Measurements from ENCODE around the gene TMEM222. TPM values are rescaled to one million over a fixed set of nuclear protein-coding genes. Genes with fewer than 3 reads are reported as not detected.

Gene TMEM222
- polyA plus RNA-seq, 1 of the 3 experiments (the other 2 are of a cell fraction) = 51.7 TPM

DNA sequence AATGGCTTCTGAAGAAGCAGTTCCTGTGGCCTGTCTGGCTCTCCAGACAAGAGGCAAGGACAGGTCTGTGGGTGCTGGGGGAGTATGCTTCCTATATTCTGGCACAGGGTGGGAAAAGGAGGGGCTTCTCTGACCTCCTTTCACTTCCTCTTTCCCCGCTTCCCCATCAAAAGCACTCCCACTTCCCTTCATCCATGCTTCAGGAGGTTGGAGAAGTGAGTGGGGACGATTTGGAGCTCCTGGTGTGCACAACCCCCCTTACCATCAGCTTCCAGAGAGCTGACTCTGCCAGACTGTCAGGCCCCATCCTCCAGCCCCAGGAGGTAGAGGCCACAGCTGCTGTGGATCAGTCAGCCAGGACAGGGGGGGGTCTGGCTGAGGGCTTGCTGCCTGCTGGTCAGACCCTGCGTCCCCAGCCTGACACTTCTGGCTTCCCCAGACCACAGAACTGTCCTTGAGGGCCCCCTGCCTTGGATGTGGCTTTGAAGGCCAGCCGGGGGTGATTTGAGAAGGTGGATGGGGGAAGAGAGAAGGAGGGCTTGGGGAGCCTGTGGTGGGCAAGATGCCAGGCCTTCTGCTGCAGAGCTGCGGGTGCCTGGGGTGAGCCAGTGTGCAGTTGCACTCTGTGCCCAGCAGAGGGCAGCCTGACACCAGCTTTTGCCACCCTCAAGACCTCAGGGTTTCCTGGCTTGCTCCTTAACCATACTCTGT is 21.5 kb upstream of the TMEM222 start:
- H3K4me2 ChIP-seq = peak overlapping the region; percentile 68
- H3K9me2 ChIP-seq = no peaks in the 10 kb centered on the region
- ChIA-PET CTCF (interaction anchor here (0.5 to 23.3 kb wide), 63 partner anchors 9 to 422 kb away, joined by 3 to 731 read pairs (median 4); partner anchors contain the start of genes AHDC1, CD164L2, FCN3 and GPR3), POLR2A (interaction anchor here (0.5 to 3.1 kb wide), 13 partner anchors 12 to 701 kb away, joined by 3 to 24 read pairs (median 4); partner anchors contain the start of genes MAP3K6 and SLC9A1)
- peaks cover 23% of the 10 kb centered on the region for H3F3A ChIP-seq (replicated peaks; ENCODE audit: insufficient read depth)
- peak overlapping the region; percentile 52; the same call in 1 of the 2 replicates for H2AFZ ChIP-seq (ENCODE audit: low read depth)
- H3K27me3 ChIP-seq (ENCODE audit: insufficient read depth) = no peaks in the 10 kb centered on the region
- 25% methylated on average over 5 of the region's 5 CpGs for WGBS (ENCODE audit: low lambda C conversion rate)
- peak overlapping the region; percentile 92 to 99 for H3K27ac ChIP-seq (ENCODE audit: low read depth in 2 of 2, low read length in 1 of 2)
- H3K4me1 ChIP-seq (ENCODE audit: control insufficient read depth in 1 of 2, insufficient read depth in 2 of 2, low read depth in 1 of 2, low read length in 1 of 2) = peaks cover 28 to 52% of the 10 kb centered on the region in 2 experiments
- no peaks in the 10 kb centered on the region for H4K20me1 ChIP-seq (ENCODE audit: insufficient read depth)
- no peaks in the 10 kb centered on the region for H3K9me3 ChIP-seq
- no peaks in the 10 kb centered on the region for H3K79me2 ChIP-seq (ENCODE audit: insufficient read depth)
- peak overlapping the region; percentile 52 for H3K9ac ChIP-seq
- peak; percentile 90 for DNase-seq
- H3K4me3 ChIP-seq (ENCODE audit: low read depth in 2 of 2, low read length in 1 of 2) = peak overlapping the region; percentile 12 to 14; a peak in 2 of 4 replicates
- H3K36me3 ChIP-seq (replicated peaks in 1 of 2; ENCODE audit: control insufficient read depth in 1 of 2, insufficient read depth in 2 of 2, low read length in 1 of 2) = peaks cover 3 to 32% of the 10 kb centered on the region in 2 experiments
- TF ChIP-seq GABPA (IDR thresholded peaks at IDR 0.05; ENCODE audit: low read depth) = no peak
- TF ChIP-seq, protein P1, sequence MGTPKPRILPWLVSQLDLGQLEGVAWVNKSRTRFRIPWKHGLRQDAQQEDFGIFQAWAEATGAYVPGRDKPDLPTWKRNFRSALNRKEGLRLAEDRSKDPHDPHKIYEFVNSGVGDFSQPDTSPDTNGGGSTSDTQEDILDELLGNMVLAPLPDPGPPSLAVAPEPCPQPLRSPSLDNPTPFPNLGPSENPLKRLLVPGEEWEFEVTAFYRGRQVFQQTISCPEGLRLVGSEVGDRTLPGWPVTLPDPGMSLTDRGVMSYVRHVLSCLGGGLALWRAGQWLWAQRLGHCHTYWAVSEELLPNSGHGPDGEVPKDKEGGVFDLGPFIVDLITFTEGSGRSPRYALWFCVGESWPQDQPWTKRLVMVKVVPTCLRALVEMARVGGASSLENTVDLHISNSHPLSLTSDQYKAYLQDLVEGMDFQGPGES (IDR thresholded peaks at IDR 0.05; ENCODE audit: low read depth, low read length) = no peak
- TF ChIP-seq POLR2AphosphoS5 (IDR thresholded peaks at IDR 0.05; ENCODE audit: low read depth, low read length) = no peak
- no peak for TF ChIP-seq MXI1 (IDR thresholded peaks at IDR 0.05; ENCODE audit: low read depth, low read length)
- TF ChIP-seq EP300 (IDR thresholded peaks at IDR 0.05; ENCODE audit: borderline replicate concordance in 1 of 2, low read depth in 1 of 2, low read length in 1 of 2) = peak; percentile 40 to 70; a peak in 3 of 4 replicates
- TF ChIP-seq, protein P2, sequence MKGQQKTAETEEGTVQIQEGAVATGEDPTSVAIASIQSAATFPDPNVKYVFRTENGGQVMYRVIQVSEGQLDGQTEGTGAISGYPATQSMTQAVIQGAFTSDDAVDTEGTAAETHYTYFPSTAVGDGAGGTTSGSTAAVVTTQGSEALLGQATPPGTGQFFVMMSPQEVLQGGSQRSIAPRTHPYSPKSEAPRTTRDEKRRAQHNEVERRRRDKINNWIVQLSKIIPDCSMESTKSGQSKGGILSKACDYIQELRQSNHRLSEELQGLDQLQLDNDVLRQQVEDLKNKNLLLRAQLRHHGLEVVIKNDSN (IDR thresholded peaks at IDR 0.05; ENCODE audit: borderline replicate concordance, low read depth) = no peak
- TF ChIP-seq TAF1 (IDR thresholded peaks at IDR 0.05; ENCODE audit: borderline replicate concordance, low read depth, low read length) = peak; percentile 6; the same call in 1 of the 2 replicates
- TF ChIP-seq JUND (IDR thresholded peaks at IDR 0.05) = no peak
- peak; percentile 9; the same call in 1 of the 2 replicates for TF ChIP-seq NRF1 (IDR thresholded peaks at IDR 0.05; ENCODE audit: low read depth, low read length)
- TF ChIP-seq, protein P3, sequence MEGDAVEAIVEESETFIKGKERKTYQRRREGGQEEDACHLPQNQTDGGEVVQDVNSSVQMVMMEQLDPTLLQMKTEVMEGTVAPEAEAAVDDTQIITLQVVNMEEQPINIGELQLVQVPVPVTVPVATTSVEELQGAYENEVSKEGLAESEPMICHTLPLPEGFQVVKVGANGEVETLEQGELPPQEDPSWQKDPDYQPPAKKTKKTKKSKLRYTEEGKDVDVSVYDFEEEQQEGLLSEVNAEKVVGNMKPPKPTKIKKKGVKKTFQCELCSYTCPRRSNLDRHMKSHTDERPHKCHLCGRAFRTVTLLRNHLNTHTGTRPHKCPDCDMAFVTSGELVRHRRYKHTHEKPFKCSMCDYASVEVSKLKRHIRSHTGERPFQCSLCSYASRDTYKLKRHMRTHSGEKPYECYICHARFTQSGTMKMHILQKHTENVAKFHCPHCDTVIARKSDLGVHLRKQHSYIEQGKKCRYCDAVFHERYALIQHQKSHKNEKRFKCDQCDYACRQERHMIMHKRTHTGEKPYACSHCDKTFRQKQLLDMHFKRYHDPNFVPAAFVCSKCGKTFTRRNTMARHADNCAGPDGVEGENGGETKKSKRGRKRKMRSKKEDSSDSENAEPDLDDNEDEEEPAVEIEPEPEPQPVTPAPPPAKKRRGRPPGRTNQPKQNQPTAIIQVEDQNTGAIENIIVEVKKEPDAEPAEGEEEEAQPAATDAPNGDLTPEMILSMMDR (IDR thresholded peaks at IDR 0.05) = peak; percentile 92
- peak; percentile 95 for TF ChIP-seq SMC3 (IDR thresholded peaks at IDR 0.05; ENCODE audit: low read depth, low read length)
- peak; percentile 96 for TF ChIP-seq RAD21 (IDR thresholded peaks at IDR 0.05; ENCODE audit: low read length)
- TF ChIP-seq, protein P4, sequence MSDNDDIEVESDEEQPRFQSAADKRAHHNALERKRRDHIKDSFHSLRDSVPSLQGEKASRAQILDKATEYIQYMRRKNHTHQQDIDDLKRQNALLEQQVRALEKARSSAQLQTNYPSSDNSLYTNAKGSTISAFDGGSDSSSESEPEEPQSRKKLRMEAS (IDR thresholded peaks at IDR 0.05; ENCODE audit: low read depth) = peak; percentile 41
- no peak for TF ChIP-seq FOSL2 (IDR thresholded peaks at IDR 0.05; ENCODE audit: borderline replicate concordance, low read depth)
- peak; percentile 18; the same call in 1 of the 2 replicates for TF ChIP-seq FOXJ3 (CRISPR knock-in tag; IDR thresholded peaks at IDR 0.05)
- TF ChIP-seq ELF1 (IDR thresholded peaks at IDR 0.05) = no peak
- no peak for TF ChIP-seq TEAD4 (IDR thresholded peaks at IDR 0.05; ENCODE audit: borderline replicate concordance, insufficient read depth)
- TF ChIP-seq, protein P5, sequence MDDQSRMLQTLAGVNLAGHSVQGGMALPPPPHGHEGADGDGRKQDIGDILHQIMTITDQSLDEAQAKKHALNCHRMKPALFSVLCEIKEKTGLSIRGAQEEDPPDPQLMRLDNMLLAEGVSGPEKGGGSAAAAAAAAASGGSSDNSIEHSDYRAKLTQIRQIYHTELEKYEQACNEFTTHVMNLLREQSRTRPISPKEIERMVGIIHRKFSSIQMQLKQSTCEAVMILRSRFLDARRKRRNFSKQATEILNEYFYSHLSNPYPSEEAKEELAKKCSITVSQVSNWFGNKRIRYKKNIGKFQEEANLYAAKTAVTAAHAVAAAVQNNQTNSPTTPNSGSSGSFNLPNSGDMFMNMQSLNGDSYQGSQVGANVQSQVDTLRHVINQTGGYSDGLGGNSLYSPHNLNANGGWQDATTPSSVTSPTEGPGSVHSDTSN (IDR thresholded peaks at IDR 0.05) = peak; percentile 63
- TF ChIP-seq SIN3A (IDR thresholded peaks at IDR 0.05; ENCODE audit: borderline replicate concordance, low read depth, low read length) = no peak
- no peak for TF ChIP-seq FOXM1 (IDR thresholded peaks at IDR 0.05; ENCODE audit: low read depth)
- peak; percentile 77 for TF ChIP-seq NFIC (IDR thresholded peaks at IDR 0.05; ENCODE audit: borderline replicate concordance)
- no peak for TF ChIP-seq RCOR1 (IDR thresholded peaks at IDR 0.05; ENCODE audit: low read length)
- TF ChIP-seq RXRA (IDR thresholded peaks at IDR 0.05; ENCODE audit: borderline replicate concordance, low read depth) = no peak
- TF ChIP-seq TCF12 (IDR thresholded peaks at IDR 0.05) = peak; percentile 86
- TF ChIP-seq RFX5 (IDR thresholded peaks at IDR 0.05; ENCODE audit: low read length) = no peak

Data from SK-N-SH (cell line).